CD4-positive, alpha-beta T cell treated with Interleukin-15 for 1 hour (primary cell): ENCODE data around the gene DMWD.

Source experiments
- DNase-seq: peaks from one replicate; pipeline ENCODE4 v3.0.0-alpha.2; 2020

Gene DMWD

DNA sequence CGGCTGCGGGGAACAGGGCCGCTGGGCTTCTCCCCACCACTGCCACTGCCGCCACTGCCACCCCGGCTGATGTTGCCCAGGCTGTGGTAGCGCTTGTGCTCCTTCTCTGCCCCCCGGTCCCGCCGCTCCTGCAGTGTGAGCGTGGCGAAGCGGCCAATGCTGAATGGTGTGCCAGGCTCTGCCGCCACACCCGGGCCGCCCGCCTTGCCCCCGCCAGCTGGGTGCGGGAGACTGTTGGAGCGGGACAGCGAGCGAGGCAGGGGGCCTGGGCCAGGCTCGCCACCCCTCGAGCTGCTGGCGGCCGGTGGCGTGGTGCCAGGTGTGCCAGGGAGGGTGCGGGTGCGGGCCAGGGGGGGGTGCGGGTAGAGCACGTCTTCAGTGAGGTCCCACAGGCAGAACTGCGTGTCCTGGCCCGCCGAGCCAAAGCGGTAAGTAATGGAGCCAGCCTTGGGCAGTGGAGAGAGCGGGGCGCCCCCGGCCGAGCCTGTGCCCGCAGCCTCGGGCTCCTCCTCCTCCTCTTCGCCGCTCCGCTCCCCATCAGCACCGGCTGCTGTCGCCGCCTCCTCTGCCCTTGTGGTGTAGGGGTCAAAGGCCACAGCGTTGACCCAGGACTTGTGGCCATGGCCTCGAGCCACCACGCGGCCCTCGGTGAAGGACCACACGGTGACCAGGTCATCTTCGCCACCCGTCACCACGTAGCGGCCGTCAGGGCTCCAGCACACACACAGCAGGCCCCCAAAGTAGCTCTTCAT lies 6.7 kb downstream of the DMWD start:
- no peak for DNase-seq

- no peak for DNase-seq
Observed at GRCh38 chr19:45785097-45785496, 7.5 kb downstream of the DMWD start.

GRCh38 chr19:45784096-45784495 lies 8.5 kb downstream of the DMWD start:
- DNase-seq = no peak

- DNase-seq = no peak
Observed at GRCh38 chr19:45782820-45783785, 9.5 kb downstream of the DMWD start.

GRCh38 chr19:45782162-45782691 lies 10.4 kb downstream of the DMWD start, which contains the start of gene DMPK:
Gene DMPK, minus strand, starts transcription at chr19:45782490. Its CDS starts 138 bp downstream, at chr19:45782352.
- no peak for DNase-seq

DNA sequence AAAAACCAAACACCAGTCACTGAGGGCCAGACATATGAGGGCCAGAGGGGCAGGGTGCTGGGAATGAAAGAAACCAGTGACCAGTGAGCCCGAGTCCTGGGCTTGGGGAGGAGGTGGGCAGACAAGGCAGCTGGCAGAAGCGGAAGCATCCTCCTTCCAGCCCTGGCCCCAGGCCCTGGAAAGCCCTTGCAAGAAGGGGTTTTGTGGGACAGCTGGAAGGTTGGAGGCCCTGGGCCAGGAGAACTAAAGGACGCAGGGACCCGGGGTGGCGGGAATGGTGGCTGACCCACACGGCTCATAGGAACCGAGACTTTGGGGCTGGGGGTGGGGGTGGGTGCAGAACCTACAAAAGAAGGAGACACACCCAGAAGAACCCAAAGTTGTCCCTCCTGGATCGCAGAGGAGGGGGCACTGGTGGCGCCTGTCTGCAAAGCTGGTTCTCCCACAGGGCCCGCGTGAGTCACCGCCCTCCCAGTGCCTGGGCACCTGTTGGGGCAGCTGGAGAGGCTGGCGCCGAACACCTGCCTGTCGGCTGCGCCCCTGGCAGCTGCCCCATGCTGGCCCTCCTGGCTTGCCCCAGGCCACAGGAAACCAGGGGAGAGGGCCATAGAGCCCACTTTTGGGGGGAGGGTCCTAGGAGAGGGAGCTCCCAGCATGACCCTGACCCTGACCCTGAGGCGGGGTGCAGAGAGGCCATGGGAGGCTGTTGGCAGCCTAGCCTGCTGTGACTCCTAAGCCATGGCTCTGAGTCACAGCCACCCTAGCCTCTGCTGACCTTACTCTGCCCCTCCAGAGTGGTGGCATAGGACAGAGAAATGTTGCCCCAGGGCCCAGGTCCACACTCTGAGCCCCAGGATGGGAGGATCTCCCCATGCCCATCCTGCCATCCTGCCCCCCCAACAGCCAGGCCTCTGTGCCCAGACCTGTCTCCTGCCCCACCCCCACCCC lies 11.2 kb downstream of the DMWD start:
- DNase-seq = no peak

DNA sequence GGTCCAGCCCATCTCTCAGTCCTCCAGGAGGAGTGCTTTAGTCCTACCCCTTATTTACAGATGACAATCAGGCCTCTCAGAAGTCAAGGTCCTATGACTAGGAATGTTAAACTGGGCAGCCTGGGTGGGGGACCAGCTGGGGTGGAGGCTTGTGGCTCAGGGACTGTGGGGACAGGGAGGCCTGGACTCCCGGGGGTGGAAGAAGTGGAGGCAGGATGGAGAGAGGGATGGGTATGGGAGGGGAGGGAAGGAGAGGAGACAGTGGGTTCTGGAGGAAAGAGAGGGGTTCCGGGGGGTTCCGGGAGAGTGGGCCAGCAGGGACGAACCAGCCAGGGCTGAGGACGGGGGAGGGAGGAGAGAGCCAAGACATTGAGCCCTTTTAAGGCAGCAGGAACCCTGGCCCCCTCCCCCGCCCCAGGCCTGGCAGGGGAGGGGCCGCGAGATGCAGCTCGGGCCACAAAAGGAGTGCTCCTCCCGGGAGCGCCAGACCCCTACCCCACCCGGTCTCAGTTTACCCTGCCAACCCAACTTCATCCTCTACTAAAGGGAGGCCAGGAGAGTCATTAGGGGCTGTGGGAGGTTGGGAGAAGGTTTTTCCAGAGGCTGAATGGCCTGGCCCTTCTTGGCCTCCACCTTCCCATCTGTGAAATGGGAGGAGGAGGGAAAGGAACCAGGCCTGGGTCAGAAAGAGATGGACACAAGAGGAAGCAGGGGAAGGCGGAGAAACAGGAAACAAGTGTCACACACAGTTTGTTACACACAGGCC lies 12.0 kb downstream of the DMWD start:
- no peak for DNase-seq

GRCh38 chr19:45780146-45780447 lies 12.5 kb downstream of the DMWD start:
- DNase-seq = no peak

DNA sequence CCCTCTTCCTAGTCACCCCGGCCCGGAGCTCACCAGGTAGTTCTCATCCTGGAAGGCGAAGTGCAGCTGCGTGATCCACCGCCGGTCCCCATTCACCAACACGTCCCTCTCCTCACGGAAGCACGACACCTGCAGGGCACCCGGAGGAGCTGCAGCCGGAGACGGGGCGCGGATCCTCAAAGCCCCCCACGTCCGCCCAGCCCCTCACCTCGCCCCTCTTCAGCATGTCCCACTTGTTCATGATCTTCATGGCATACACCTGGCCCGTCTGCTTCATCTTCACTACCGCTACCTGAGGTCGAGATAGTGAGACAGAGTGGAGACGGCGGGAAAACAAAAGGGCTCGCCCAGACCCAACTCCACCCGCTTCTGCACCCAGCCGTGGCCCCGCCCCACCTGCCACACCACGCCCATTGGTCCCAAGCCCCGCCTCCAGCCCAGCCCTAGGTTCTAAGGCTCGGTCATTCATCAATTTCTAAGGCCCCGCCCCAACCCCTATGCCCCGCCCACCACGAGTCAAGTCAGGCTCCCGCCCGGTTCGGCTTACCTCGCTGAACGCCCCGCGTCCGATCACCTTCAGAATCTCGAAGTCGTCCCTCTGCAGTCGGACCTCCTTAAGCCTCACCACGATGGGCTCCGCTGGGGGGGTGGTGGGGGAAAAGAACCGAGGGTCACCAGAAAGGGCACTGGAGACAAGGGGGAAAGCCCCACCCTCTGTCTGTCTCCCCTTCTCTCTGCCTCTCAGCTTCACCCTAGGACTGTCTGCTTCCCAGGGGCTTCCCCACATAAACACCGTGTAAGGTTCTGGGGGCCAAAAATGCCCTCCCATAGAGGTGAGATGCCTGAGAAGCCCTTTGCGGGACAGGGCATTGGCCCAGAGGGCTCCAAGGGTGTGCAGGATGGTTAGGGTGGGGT lies 13.2 kb downstream of the DMWD start:
- peak; percentile 85 for DNase-seq

DNA sequence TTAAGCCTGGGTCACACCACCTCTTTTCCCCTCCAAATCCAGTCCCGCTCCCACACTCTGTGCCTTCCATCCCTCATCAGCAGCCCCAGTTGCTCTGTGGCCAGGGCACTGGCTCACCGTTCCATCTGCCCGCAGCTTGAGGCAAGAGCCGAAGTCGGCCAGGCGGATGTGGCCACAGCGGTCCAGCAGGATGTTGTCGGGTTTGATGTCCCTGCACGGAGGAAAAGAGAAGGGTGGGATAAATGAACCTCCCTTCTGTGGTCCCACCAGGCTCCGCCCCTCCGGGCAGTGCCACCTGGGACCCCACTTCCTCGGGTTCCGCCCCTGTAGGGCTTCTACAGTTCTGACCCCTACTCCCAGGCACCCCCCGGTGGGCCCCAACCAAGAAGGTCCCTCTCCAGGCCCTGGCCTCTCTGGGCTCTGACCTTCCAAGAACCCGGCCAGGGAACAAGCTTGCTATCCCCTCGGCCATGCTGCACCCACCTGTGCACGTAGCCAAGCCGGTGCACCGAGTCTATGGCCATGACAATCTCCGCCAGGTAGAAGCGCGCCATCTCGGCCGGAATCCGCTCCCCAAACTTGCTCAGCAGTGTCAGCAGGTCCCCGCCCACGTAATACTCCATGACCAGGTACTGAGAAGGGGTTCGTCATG lies 14.5 kb downstream of the DMWD start:
- no peak for DNase-seq

DNA sequence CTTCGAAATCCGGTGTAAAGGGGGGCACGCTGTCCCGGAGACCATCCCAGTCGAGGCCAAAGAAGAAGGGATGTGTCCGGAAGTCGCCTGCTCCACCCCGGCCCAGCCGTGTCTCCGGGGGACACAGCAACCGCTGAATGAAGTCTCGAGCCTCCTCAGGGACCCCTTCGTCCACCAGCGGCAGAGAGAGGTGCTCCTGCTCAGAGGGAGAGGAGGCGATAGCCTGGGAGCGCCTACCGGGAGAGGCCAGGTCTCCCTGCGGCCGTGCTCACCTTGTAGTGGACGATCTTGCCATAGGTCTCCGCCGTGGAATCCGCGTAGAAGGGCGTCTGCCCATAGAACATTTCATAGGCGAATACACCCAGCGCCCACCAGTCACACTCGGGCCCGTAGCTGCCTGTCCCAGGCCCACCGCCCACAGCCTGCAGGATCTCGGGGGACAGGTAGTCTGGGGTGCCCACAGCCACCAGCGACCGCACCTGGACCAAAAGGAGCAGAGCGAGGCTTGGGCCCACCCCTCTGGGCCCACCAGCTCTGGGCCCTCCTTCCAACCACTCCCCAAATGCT lies 15.2 kb downstream of the DMWD start:
- no peak for DNase-seq

GRCh38 chr19:45774765-45775164 lies 17.9 kb downstream of the DMWD start:
- no peak for DNase-seq

DNA sequence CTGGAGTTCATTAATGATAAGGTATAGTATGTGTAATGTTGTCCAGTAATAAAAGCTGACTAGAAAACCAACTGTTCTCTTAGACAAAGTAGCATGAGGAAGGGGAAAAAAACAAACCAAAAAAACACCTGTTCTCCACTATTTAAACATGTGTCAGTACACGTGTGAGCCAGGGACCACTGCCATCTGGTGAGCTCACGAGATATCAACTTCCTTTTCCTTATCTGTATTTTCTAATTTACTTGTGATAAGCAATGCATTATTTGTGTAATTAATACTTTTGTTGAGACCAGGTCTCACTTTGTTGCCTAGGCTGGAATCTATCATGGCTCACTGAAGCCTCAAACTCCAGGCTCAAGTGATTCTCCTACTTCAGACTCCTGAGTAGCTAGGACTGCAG lies 19.3 kb downstream of the DMWD start:
- no peak for DNase-seq

DNA sequence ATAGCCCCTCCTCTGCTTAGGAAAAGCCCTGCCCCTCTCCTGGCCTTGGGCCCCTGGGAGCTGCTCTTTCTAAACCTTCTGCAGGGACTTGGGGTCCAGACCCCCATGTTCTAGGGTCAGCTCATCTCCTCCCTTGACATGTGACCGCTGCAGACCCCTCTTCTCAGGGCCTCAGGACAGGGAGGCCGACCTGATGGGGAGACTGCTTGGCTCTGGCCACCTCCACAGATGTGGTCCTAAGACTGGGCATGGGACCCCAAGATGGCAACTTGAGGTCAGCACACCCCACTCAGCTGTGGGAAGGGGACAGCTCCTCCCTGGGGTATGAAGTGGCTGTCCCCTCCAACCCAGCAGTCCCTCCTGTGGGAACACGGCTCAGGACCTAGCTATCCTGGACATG lies 19.7 kb downstream of the DMWD start:
- no peak for DNase-seq

GRCh38 chr19:45772130-45772840 lies 20.4 kb downstream of the DMWD start:
- no peak for DNase-seq

GRCh38 chr19:45771311-45771933 lies 21.2 kb downstream of the DMWD start:
- DNase-seq = no peak

DNA sequence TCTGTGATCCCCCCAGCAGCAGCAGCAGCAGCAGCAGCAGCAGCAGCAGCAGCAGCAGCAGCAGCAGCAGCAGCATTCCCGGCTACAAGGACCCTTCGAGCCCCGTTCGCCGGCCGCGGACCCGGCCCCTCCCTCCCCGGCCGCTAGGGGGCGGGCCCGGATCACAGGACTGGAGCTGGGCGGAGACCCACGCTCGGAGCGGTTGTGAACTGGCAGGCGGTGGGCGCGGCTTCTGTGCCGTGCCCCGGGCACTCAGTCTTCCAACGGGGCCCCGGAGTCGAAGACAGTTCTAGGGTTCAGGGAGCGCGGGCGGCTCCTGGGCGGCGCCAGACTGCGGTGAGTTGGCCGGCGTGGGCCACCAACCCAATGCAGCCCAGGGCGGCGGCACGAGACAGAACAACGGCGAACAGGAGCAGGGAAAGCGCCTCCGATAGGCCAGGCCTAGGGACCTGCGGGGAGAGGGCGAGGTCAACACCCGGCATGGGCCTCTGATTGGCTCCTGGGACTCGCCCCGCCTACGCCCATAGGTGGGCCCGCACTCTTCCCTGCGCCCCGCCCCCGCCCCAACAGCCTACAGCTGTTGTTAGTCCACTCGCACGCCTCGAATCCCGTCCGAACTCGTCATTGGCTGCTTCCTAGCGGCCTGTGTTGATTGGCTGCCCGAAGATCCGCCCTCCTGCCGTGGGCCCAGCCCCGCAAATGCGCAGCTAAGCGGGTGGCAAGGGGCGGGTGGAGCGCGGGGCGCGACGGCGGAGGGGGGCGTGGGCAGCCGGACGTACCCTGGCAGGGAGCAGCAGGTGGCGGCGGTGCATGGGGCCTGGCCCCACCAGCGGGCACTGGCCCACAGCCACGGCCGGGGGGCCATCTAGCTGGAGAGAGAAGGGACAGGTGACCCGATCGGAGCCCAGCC lies 22.2 kb downstream of the DMWD start:
- DNase-seq = peak; percentile 91

- DNase-seq = no peak
Observed at GRCh38 chr19:45769821-45770191, 22.8 kb downstream of the DMWD start.
